ENCODE measurements around the gene KIF16B. TPM values are rescaled to one million over a fixed set of nuclear protein-coding genes. Genes with fewer than 3 reads are reported as not detected.
A peak's percentile ranks its signal among the peaks of the same experiment; 100 is the strongest.
"Not testable (repeated sequence)": the region's sequence is repeated elsewhere in the genome, so short reads cannot be mapped to it uniquely, and the experiment has no call there.

The KIF16B gene
- total RNA-seq, 2 donors from 2014 or later, result 6.9 to 9.8 TPM

DNA sequence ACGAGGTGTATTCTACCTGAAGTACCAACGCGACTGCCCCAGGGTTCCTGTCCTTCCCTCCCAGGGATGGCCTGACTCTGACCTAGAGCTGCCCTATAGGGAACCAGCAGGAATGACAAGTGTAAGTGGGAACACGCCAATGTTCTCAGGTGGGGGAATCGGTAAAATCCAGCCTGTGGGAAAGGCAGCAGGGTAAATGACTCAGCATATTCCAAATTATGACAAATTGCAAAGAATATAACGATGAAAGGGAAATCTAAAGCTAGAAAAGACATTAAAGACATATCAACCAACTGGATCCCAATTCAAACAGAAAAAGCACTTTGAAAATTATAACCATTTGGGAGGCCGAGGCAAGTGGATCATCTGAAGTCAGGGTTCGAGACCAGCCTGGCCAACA is 41.8 kb downstream of the KIF16B start:
- no peak for ATAC-seq (replicated peaks)
- Mint-ChIP-seq H3K27me3 (no peaks in the 10 kb centered on the region), H3K4me1 (no peaks in the 10 kb centered on the region), H3K4me3 (no peak overlapping the region), H3K9me3 (no peaks in the 10 kb centered on the region), H3K27ac (no peak overlapping the region), H3K36me3 (ENCODE audit: low read depth) (peaks cover 22% of the 10 kb centered on the region)

DNA sequence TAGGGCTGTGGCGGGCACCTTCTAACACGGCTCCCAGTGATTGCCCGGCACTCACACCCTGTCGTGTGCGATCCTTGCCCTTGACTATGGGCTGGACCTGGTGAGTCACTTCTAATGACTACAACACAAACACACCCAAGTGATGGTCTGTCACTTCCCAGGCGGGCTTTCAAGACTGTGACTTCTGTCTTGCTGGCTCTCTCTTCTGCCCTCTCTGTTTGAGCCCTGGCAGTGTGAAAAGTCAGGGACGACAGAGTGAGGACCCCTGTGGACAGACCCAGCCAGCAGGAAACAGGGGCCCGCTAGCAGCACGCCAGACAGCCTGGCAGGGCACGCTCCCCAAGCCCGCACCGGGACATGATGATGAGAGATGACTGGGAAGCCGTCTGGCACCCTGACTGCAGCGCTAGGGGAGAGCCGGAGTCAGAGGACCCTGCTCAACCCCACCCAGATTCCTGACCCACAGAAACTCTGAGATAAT is 43.0 kb downstream of the KIF16B start:
- H3K36me3 Mint-ChIP-seq (ENCODE audit: low read depth), result peaks cover 33% of the 10 kb centered on the region
- H3K27ac Mint-ChIP-seq, result no peak overlapping the region
- H3K9me3 Mint-ChIP-seq, result no peaks in the 10 kb centered on the region
- no peaks in the 10 kb centered on the region for H3K4me1 Mint-ChIP-seq
- H3K4me3 Mint-ChIP-seq, result no peak overlapping the region
- H3K27me3 Mint-ChIP-seq, result no peaks in the 10 kb centered on the region
- no peak for ATAC-seq (replicated peaks)

DNA sequence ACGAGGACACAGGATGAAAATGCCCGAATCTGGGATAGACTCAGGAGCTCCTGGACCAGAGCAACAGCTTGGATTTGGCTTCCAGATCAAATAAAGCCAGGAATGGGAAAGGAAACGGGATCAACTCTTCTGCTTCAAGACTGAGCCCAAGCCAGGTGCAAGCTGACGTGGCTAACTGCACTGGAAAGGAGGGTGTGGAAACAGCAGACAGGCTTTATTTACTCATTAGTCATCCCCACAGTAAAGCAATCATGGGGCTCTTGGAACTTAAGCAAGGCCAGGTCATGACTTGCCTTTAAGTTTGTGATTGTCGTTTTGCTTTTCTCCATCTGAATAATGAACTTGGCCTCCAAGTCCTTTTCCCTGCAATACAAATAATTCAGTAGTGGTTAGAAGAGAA is 45.2 kb downstream of the KIF16B start:
- Mint-ChIP-seq H3K27ac (no peak overlapping the region), H3K36me3 (ENCODE audit: low read depth) (peaks cover 53% of the 10 kb centered on the region), H3K27me3 (no peaks in the 10 kb centered on the region), H3K4me1 (no peaks in the 10 kb centered on the region), H3K4me3 (no peak overlapping the region), H3K9me3 (no peaks in the 10 kb centered on the region)
- ATAC-seq (replicated peaks), result no peak

DNA sequence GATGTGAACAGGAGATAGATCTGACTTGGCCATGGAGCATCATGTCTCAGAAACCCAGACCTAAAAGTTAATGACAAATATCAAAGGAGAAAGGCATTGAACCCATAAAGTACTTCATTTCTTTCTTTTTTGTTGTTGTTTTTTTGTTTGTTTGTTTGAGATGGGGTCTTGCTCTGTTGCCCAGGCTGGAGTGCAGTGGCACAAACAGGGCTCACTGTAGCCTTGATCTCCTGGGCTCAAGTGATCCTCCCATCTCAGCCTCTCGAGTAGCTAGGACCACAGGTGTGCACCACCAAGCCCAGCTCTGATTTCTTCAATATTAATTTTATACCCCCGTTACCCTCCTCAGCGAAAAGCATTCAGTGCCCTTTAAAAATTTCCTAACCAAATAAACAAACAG is 45.8 kb downstream of the KIF16B start:
- no peaks in the 10 kb centered on the region for H3K27me3 Mint-ChIP-seq
- no peaks in the 10 kb centered on the region for H3K4me1 Mint-ChIP-seq
- H3K9me3 Mint-ChIP-seq, result no peaks in the 10 kb centered on the region
- H3K4me3 Mint-ChIP-seq, result no peak overlapping the region
- H3K27ac Mint-ChIP-seq, result no peak overlapping the region
- no peak for ATAC-seq (replicated peaks)
- H3K36me3 Mint-ChIP-seq (ENCODE audit: low read depth), result peaks cover 53% of the 10 kb centered on the region

DNA sequence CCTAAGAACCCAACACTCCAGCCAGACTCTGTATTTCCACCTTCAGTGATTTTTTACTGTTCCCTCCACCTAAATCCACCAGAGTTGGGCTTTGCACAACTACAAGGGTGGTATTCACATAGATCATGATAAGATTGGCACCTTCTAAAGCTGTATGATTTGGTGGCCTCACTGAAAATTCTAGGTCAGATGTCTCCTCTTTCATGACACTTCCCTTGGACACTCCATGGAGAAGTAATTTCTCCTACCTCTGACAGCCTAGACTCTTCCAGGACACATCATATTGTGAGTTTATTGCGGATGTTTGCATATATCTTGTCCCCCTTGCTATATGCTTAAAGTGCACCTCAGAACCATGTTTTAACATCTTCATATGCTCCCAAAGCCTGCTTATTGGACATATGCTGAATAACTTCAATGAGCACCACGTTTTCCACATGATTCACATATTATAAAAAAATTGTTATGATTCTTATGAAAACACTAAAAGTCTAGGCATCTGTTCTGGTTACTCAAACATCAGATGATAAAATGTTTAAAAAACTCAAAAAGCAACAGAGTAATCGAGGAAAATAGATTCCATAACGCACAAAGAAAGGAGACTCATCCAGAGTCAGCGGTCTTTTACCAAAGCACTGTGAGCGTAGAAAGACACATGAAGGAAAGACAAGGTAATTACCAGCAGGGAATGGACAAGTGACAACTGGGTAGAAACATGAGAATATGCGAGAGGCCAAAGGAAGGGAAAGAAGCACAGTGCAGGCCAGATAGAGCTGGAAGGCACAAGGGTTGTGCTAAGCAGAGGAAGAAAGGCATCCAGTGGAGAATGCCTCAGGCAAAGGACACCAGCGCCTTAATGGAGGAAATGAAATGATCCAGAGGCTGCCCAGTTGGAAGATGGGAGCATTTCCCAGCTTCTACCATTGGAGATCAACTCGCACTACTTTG is 46.5 kb downstream of the KIF16B start:
- Mint-ChIP-seq H3K27me3 (no peaks in the 10 kb centered on the region), H3K27ac (no peak overlapping the region), H3K4me3 (no peak overlapping the region), H3K9me3 (no peaks in the 10 kb centered on the region), H3K4me1 (no peaks in the 10 kb centered on the region), H3K36me3 (ENCODE audit: low read depth) (peaks cover 58% of the 10 kb centered on the region)
- ATAC-seq (replicated peaks), result no peak

GRCh38 chr20:16522651-16523050 is 50.6 kb downstream of the KIF16B start:
- H3K4me1 Mint-ChIP-seq; ATAC-seq (replicated peaks); H3K27ac Mint-ChIP-seq; H3K27me3 Mint-ChIP-seq; H3K9me3 Mint-ChIP-seq; H3K4me3 Mint-ChIP-seq: not testable (repeated sequence)
- H3K36me3 Mint-ChIP-seq (ENCODE audit: low read depth), result peaks cover 46% of the 10 kb centered on the region

DNA sequence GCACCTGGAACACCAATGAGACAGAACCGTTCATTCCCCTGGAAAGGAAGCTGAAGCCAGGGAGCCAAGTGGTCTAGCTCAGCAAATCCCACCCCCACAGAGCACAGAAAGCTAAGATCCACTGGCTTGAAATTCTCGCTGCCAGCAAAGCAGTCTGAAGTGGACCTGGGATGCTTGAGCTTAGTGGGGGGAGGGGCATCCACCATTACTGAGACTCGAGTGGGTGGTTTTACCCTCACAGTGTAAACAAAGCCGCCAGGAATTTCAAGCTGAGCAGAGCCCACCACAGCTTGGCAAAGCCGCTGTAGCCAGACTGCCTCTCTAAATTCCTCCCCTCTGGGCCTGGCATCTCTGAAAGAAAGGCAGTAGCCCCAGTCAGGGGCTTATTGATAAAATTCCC is 53.1 kb downstream of the KIF16B start:
- Mint-ChIP-seq H3K9me3 (no peaks in the 10 kb centered on the region), H3K36me3 (ENCODE audit: low read depth) (peaks cover 24% of the 10 kb centered on the region), H3K4me1 (no peaks in the 10 kb centered on the region), H3K4me3 (no peak overlapping the region), H3K27ac (no peak overlapping the region), H3K27me3 (no peaks in the 10 kb centered on the region)
- ATAC-seq (replicated peaks), result no peak

GRCh38 chr20:16519673-16520072 is 53.6 kb downstream of the KIF16B start:
- peaks cover 19% of the 10 kb centered on the region for H3K36me3 Mint-ChIP-seq (ENCODE audit: low read depth)
- H3K9me3 Mint-ChIP-seq; H3K4me1 Mint-ChIP-seq; H3K4me3 Mint-ChIP-seq; H3K27ac Mint-ChIP-seq; H3K27me3 Mint-ChIP-seq; ATAC-seq (replicated peaks): not testable (repeated sequence)

DNA sequence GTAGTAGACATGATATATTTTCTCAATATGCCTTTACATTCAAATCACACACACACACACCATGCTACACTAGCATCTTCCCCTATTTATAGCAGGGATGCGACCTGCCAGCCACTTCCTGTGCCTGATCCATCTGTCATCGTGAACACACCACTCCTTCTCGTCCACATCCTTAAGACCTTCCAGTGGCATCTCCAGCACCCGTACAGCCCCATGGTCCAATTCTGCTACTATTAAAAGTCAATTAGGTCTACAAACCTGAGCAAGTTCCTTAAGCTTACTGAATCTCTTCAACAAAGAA is 54.5 kb downstream of the KIF16B start:
- Mint-ChIP-seq H3K4me1 (no peaks in the 10 kb centered on the region), H3K4me3 (no peak overlapping the region), H3K27me3 (no peaks in the 10 kb centered on the region), H3K9me3 (no peaks in the 10 kb centered on the region), H3K36me3 (ENCODE audit: low read depth) (peaks cover 16% of the 10 kb centered on the region), H3K27ac (no peak overlapping the region)
- ATAC-seq (replicated peaks), result no peak

DNA sequence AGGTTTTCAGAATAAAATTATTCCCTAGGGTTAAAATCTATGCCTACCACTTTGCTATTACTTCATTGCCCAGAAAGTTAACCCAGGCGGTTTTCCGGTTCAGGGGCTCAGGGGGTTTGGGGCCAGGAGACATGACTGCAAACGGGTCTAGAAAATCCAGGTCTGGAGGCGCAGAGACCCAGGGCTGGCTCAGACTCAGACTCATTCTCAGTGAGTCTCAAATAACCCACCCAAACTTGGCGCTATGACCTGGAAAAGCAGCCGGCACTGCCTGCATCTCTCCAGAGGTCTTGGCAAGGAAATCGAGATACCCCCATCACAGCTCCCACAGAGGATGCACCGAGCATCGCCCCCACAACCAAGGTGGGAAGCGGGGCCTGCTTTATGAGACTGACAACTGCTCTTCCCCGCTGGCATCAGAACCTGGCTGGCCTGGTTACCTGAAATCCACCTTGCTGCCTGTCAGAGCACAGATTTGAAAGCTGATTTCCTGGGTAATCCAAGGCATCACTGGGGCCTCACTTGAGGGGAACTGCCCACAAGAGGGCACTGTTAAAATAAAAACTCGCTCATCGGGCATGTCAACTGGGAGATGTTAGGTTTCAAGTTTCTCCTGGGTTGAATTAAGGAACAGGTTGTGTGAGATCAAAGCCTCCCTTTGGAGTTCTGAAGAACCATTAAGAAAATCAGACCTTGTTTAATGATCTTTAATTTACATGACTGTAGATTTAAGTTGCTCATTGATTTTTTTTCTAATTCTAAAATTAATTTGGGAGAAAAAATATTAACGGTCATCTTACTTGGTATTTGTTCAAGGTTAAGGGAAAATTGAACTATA is 55.1 kb downstream of the KIF16B start:
- no peak overlapping the region for H3K4me3 Mint-ChIP-seq
- ATAC-seq (replicated peaks), result peak; percentile 38
- H3K27ac Mint-ChIP-seq, result no peak overlapping the region
- no peaks in the 10 kb centered on the region for H3K27me3 Mint-ChIP-seq
- H3K36me3 Mint-ChIP-seq (ENCODE audit: low read depth), result peaks cover 14% of the 10 kb centered on the region
- no peaks in the 10 kb centered on the region for H3K4me1 Mint-ChIP-seq
- H3K9me3 Mint-ChIP-seq, result no peaks in the 10 kb centered on the region

- peaks cover 21% of the 10 kb centered on the region for H3K36me3 Mint-ChIP-seq (ENCODE audit: low read depth)
- no peak for ATAC-seq (replicated peaks)
- no peak overlapping the region for H3K27ac Mint-ChIP-seq
- no peaks in the 10 kb centered on the region for H3K27me3 Mint-ChIP-seq
- H3K9me3 Mint-ChIP-seq, result no peaks in the 10 kb centered on the region
- H3K4me3 Mint-ChIP-seq, result no peak overlapping the region
- H3K4me1 Mint-ChIP-seq, result no peaks in the 10 kb centered on the region
These were observed 56.5 kb downstream of the KIF16B start for GRCh38 chr20:16516794-16517193.

- peaks cover 30% of the 10 kb centered on the region for H3K36me3 Mint-ChIP-seq (ENCODE audit: low read depth)
- H3K9me3 Mint-ChIP-seq, result no peaks in the 10 kb centered on the region
- no peak for ATAC-seq (replicated peaks)
- no peaks in the 10 kb centered on the region for H3K4me1 Mint-ChIP-seq
- H3K27me3 Mint-ChIP-seq, result no peaks in the 10 kb centered on the region
- no peak overlapping the region for H3K27ac Mint-ChIP-seq
- no peak overlapping the region for H3K4me3 Mint-ChIP-seq
These were observed 58.2 kb downstream of the KIF16B start for GRCh38 chr20:16515046-16515445.

DNA sequence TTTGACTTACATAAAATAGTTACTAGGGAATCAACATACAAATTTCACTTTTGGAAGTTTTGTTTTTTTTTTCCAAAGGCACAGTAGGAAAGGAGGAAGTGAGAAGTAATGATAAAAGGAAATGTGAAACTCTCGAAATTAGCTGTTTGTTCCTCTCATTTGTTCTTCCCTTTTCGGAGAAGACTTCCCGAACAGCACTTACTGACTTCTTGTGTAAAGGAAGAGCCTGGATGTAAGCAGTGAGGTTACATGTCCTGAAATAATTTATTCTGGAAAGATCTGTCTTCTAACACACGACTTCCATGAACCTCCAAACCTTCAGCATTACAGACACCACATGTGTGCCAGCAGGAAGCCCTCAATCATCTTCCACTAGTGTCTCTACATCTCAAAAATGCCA is 59.1 kb downstream of the KIF16B start:
- Mint-ChIP-seq H3K27me3 (no peaks in the 10 kb centered on the region), H3K9me3 (no peaks in the 10 kb centered on the region), H3K4me3 (no peak overlapping the region), H3K27ac (no peak overlapping the region), H3K36me3 (ENCODE audit: low read depth) (peaks cover 34% of the 10 kb centered on the region), H3K4me1 (no peaks in the 10 kb centered on the region)
- no peak for ATAC-seq (replicated peaks)

GRCh38 chr20:16505894-16506293 is 67.4 kb downstream of the KIF16B start:
- Mint-ChIP-seq H3K9me3 (no peaks in the 10 kb centered on the region), H3K4me3 (no peak overlapping the region), H3K36me3 (ENCODE audit: low read depth) (peaks cover 65% of the 10 kb centered on the region), H3K27ac (no peak overlapping the region), H3K27me3 (no peaks in the 10 kb centered on the region), H3K4me1 (no peaks in the 10 kb centered on the region)
- no peak for ATAC-seq (replicated peaks)

DNA sequence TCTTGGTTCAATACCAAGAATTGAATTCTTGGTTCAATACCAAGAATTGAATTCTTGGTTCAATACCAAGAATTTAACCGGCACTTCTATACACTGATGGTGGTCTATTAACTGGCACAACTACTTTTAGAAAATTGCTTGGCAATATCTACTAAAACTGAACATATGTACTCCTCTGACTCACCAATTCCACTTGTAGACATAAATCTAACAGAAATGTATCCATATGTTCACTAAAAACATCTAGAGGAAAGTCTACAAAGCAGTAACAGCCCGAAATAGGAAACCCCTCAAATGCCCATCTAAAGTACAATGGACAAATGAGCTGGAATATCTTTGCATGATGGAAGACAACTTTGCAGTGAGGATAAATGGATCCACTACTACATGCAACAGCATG is 71.9 kb downstream of the KIF16B start:
- no peaks in the 10 kb centered on the region for H3K27me3 Mint-ChIP-seq
- ATAC-seq (replicated peaks), result no peak
- H3K36me3 Mint-ChIP-seq (ENCODE audit: low read depth), result peaks cover 50% of the 10 kb centered on the region
- no peaks in the 10 kb centered on the region for H3K9me3 Mint-ChIP-seq
- H3K4me3 Mint-ChIP-seq, result no peak overlapping the region
- no peak overlapping the region for H3K27ac Mint-ChIP-seq
- H3K4me1 Mint-ChIP-seq, result no peaks in the 10 kb centered on the region

All from activated T-helper 17 cell treated with anti-CD3 and anti-CD28 coated beads, Interleukin-2, amount 50 U/mL, for 72 hours (primary cell).